HG02759 (cell line): ENCODE data around the gene HIGD2A.
"Not testable (repeated sequence)": the region's sequence is repeated elsewhere in the genome, so short reads cannot be mapped to it uniquely, and the experiment has no call there.

ENCODE experiments used
- ATAC-seq: cut with Tn5 transposase; IDR thresholded peaks from one replicate; pipeline ENCODE4 v1.9.1; 2021; ENCODE audit warnings: mild to moderate bottlenecking, moderate library complexity; ENCODE audit not compliant: unreplicated experiment

Gene HIGD2A

DNA sequence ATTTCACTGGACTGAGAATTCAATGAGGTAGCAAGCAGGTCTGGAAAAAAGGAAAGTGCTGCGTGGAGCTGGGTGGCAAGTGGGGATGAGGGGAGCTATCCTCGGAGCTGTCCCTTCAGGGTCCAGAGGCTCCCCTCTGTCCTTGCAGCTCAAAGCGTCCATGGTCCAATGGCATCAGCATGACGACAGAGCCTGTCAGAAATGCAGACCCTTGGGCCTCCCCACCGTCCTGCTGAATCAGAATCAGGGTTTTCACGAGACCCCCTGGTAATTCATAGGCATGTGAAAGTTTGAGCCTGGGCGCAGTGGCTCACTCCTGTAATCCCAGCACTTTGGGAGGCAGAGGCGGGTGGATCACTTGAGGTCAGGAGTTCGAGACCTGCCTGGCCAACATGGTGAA is 5.5 kb downstream of the HIGD2A start:
- no peak for ATAC-seq

DNA sequence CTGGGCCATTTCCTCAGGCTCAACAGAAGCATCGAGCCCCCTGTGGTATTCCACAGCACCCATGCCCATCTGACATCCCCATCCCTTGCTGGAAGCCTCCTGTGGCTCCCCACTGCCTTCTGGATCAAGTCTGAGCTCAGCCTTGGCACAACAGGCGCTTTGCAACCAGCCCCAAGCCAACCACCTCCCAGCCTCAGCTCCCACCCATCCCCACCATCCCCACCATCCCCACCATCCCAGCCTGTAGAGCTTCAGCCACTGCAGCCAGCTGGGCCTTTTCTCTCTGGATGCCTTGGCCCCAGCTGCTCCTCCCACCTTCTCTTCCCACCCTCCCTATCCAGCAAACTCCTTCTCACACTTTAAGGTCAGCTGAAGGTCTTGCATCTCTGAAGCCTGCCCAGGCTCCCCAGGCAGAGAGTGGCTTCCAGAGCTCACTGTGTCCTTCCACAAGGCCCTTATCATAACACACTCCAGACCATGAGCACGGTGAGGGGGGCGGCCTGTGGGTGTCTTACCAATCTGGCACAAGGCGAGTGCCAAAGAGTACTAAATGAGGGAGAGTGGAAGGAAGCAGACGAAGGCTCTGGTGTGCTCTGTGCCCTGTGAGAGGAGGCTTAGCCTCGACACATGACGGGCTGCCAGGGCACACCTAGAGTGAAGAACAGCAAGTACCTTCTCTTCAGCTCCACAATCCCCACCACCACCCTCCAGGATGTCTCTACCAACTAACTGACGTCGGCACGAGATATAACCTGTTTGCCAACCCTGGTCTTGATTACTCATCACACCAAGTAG is 6.5 kb downstream of the HIGD2A start:
- no peak for ATAC-seq

DNA sequence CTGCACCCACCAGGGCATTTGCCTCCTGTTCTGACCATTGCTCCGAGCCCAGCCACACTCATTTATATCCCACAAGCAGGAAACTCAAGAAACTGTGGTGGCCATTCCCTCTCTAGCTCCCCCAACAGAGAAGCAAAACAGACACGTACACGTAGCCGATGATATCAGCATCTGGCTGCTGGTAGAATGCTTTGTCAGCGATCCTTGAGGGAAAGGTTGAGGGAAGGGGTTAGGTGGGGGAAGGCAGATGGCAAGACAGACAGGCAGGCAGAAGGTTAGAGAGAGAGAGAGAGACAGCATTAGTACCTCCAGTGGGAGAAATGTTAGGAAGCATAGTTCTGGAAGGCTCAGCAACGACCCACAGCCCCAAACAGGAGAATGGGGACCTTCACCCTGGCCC is 7.8 kb downstream of the HIGD2A start:
- no peak for ATAC-seq

DNA sequence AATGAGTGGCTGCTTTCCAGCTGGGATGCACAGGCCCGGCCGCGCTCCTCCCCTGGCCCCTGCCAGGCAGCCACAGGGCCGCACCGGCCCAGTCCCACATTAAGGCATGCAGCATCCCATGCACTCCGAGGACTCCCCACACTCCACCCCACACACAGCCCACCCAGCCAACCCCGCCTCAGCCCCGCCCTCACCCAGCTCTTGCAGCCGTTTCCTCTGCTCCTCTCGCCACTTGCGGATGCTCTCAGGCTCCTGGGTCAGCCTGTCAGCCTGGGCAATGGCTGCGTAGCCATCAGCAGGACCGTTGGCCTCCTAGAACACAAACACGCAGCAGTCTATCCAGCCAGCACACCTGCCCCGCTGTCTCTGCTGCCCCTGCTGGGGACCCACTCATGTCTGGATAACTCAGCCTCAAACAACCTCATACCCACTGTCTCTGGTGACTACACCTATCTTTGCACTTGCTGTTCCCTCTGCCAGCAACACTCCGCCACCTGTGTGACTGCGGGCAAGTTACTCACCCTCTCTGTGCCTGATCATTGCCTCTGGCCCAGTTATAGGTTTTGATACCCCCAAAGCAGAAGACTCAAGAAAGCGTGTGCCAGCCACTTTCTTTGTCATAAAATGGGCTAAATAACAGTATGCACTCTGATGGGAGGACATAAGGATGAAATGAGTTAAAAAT is 9.3 kb downstream of the HIGD2A start:
- no peak for ATAC-seq

DNA sequence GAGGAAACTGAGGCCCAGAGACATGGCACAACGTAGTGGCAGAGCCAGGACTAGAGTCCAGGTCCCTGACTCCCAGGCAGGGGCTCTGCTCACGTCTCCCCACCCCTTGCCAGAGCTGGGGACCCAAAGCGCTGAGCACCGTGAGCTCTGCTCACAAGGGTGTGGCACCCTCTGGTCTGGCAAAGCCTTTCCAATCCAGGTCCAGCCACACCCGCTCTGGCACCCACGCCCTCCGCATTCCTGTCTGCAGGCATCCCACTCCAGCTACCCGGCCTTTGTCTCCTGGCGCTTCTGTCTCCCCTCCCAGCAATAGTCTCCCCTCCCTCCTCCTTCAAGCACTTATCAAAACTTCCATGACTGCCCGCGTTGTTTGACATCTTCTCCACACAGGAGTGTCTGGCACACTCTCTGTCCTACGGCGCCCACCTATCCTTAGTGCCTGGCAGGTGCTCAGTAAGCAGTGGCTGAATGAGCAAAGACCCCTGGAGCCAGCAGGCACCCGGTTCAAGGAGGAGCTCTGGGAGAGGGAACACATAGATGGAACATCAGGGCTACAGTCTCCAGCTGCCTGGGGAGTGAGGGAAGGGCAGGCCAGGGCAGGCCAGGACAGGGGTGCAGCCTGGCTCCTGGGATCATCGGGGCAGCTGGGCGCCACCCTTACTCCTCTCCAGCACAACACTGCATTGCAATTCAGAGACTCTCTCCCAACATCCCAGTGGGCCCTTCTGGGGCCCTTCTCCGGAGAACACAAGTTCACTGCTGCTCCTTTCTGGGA is 12.0 kb downstream of the HIGD2A start:
- ATAC-seq, result no peak

DNA sequence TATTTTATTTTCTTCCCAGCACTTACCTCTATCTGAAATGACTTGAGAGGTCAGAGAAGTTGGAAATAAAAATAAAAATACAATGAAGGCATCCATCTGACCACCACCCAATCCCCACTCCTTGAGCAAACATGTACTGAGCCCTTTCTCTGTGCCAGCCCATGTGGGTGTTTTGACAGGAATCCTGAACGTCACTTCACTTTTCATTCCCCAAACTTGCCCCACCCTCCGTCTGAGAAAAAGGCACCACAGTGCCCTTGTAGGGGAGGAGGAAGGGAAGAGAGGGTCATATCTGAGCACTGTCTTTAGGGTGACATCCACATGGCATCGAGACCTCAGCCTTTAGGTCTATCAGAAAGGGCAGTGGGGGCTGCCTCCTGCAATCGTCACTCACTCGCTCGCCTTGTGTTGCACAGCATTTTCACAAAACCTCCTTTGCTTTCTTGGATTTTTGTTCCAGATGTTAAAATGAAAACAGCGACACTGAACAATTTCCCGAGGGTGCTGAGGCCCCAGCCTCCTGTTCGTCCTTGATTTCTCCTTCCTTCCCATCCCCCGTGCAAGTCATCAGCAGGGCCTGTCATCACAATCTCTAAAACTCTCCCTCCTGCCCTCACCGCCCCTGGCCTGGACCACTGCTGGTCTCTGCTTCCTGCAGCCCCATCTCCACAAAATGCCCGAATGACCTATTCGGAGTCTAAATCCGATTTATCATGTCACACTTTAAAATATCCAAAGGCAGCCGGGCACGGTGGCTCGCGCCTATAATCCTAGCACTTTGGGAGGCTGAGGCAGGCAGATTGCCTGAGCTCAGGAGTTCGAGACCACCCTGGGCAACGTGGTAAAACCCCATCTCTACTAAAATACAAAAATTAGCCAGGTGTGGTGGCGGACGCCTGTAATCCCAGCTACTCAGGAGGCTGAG is 13.0 kb downstream of the HIGD2A start:
- ATAC-seq, result no peak

DNA sequence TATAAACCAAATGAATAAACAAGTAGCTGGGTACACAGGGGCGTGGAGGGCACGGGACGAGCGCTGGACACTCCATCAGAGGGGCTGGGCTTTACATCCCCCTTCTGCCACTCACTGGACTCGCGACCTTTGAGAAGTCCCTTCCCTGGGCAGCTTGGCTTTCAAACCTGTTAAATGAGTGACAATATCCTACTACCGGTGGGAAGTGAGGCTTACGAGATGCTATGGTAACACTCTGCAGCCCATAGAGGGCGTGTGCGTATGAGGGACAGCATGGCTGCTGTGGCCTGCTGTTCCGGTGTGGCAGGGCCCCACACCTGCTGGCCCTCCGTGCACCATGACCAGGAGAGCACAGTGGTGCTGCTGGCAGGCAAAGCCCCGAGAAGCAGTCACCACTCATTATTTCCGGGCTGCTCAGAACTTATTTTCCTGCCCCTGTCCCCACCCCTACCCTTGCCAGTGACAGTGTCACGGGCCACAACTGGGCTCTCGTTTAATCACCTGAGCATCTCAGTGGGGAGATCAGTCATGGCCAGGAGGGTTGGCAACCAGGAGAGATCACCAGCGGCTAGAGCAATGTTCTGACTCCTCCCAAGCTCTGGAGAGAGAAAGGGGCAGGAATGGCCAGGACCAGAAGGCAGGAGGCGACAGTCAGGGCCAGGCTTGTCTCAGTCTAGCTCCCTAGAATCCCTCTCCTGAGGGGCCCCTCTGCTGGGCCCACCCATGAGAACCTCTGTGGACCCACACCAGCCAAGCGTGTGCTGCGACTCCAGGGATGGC is 17.3 kb downstream of the HIGD2A start:
- no peak for ATAC-seq

DNA sequence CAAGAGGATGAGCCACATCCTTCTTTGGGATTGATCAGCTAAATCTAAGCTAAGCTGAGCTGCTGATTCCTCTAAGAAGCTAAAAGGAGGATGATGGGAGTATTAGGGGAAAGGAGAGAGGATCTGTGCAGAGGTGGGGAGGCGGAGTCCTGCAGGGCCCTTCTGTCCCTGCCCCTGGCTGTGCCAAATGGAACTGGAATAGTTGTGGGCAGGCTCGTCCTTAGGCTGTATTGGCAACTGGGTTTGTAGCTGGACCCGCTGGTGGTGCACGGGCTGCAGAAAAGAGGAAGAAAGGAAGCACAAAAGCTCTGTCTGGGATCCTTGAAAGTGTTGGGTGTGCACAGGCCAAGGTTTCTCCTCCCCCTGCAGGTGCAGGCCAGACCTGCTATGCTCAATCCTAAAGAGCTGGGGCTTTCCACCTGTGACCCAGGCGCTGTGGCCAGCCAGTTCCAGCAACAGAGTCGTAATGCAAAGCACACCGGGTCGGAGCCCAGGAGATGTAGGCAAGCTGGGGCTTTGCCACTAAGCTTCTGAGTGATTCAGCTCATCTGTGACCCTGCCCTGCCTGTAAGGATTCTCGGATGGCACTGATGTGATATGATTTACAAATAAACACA is 18.0 kb downstream of the HIGD2A start:
- no peak for ATAC-seq

DNA sequence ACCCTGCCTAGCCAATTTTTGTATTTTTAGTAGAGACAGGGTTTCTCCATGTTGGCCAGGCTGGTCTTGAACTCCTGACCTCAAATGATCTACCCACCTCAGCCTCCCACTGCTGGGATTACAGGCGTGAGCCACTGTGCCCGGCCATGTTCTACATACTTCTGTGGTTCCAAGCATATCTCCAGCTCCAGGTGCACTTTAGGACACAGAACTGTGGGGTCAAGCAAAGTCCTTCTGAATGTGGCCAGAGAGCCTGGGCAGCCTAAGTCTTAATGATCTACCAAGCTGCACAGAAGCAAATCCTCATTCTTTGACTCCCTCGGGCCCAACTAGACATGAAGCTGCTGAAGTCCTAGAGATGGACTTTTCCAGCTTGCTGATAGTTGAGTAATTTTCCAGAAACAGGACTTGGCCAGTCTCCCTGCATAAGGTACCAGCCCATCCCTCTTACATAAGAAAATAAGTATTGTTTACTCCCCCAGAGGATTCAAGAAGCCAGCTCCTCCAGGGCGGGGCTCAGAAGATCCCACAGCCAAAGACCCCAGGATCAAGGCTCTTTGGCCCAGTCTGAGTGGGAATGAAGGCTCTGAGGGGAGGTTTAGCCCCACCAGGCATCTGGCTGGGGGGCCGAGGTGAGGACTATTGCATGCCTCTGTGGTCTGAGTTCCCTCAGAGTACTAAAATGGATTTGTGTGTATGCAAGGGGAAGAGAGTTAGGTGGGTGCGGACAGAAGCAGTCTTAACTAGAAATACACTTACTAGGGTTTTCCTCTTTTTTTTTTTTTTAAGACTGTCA is 19.1 kb downstream of the HIGD2A start:
- ATAC-seq, result no peak

DNA sequence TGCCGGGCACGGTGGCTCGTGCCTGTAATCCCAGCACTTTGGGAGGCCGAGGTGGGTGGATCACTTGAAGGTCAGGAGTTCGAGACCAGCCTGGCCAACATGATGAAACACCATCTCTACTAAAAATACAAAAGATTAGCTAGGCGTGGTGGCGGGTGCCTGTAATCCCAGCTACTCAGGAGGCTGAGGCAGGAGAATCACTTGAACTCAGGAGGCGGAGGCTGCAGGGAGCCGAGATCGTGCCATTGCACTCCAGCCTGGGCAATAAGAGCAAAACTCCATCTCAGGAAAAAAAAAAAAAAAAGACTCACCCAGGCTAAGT is 19.7 kb downstream of the HIGD2A start:
- not testable (repeated sequence) for ATAC-seq

DNA sequence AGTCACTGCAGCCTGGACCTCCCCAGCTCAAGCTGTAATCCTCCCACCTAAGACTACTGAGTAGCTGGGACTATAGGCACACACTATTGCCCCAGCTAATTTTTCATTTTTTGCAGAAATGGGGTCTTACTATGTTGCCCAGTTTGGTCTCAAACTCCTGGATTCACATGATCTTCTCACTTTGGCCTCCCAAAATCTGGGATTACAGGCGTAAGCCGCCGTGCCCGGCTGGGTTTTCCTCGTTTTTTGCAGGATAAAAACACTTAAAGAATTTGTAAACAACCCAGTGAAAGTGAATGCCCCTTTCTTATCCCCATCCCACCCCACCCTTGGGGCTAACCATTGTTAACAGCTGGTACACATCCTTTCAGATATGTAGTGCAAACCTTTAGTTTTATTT is 20.0 kb downstream of the HIGD2A start:
- ATAC-seq, result no peak

DNA sequence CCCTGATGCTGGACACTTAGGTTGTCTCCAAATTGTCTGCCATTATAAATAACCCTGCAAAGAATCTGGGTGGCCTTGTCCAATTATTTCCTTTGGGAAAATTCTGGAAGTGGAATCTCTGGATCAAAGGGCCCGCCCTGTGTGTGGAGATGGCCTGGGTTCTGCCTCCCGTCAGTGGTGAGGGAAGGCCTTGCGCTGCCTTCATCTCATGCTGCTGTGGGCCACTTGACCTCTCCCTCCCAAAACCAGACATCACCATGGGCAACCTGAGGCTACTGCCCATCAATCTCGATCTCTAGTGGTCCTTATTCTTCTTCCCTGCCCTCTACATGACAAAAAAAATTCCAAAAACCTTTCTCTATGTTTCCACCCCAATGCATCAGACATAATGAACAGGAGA is 21.2 kb downstream of the HIGD2A start:
- no peak for ATAC-seq

DNA sequence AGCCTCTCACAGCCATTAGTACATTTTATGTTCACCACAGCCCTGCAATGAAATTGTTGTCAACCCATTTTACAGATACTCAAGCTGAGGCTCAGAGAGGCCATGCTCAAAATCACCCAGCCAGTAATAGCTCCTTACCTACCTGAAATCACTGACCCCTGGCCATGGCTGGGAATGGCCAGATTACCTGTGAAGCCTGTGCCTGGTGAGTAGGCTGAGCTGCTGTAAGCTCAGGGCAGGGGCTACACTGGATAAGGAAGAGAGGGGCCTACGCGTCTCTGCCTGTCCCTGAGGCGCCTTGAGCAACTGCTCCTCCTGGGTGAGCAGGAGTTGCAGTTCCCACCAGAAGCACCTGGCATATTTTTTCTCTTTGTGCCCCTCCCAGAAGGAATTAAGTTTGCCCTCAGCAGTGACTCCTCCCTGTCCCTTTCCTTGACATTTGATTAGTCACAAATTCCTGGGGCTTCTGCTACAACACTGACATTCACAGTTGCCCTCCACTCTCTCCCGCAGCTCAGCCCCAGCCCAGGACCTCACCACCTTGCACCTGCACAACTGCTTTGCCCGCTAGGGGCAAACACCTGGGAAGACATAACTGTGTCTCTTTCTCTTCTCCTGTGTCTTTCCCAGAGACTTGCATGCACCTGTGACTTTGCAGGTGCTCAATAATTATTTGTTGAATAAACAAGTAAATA is 22.1 kb downstream of the HIGD2A start:
- ATAC-seq, result no peak

DNA sequence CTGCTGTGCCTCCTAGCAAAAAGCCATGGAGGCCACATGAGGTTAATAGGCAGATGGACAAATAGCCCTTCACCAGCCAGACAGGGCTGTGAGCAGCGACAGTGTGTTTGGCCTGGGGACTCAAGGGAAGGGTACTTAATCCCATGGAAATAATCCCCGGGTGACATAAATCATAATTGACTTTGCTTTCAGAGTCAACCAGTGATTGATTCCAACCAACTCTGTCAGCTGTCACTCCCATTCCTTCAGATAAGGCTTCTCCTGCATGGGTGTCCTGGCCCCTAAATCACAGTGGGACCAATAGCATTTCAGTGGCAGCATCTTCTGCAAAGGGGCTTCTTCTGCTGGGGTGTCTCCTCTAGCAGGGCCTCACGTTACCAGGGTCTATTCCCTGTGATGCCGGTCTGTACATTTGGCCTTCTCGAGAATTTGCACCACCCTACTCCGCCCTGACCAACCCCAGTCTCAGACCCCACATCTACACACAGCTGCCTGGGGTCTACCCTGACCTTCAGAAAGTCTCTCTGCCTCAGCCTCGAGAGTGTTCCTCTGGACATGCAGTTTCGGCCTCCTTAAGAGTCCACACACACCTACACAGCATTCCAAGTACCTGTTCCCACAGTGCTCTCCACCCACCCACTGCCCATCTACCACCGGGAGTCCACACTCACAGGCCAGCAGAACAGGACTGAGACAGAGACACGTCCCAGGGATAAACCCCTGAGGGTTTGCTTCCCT is 24.1 kb downstream of the HIGD2A start:
- no peak for ATAC-seq

DNA sequence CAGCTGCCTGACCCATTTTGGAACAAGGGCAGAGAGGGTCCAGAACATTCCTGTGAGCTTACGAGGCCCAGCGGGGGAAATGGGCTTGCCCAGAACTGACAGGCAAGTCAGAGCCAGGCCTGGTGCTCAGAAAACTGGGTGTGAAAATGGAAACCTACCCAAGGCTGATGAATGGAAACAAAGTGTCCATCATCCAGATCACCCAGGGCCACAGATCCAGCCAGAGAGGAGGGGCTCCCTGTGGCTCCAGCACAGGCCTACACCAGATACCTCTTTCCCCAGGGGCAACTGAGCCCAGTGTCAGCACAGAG is 24.7 kb downstream of the HIGD2A start:
- ATAC-seq, result no peak

DNA sequence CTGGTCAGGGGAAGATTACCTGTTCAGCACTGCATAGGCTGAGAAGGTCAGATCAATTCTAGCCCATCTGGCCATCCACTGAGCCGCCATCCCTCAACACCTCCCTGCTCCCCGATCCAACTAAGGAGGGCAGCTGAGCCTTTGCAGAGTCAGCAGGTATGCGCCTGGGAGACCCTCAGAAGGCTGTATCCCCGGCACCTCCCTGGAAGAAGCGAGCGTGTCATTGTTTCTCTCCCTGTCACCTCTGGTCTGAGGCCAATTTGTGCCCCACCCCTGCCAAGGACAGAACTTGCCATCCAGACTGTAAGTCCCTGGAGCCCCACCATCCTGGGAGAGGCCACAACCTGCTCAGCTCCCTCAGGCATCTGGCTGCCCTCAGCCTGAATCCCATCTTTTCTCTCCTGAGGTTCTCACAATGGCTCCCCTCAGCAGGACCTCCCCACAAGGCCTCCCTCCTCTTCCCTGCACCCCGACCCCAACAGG is 25.2 kb downstream of the HIGD2A start:
- no peak for ATAC-seq

DNA sequence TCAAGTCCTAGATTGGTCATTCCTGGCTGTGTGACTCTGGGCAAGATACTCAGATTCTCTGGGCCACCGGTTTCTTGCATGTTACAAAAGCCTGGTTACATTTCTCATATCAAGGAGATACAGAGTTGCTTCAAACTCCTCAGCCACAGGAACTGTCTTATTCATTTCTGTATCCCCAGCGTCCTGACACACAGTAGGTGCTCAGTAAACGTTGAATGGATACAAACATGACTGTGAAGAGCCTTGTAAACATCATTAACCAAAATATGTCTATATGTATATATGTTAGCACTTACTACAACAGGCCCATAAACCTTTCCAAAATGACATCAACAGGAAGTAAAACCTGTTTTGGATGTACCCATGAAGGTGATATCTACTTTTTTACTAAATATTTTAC is 26.2 kb downstream of the HIGD2A start:
- no peak for ATAC-seq
